Epithelial cell of proximal tubule (primary cell): ENCODE results near the gene ITPK1. TPM values are rescaled to one million over a fixed set of nuclear protein-coding genes. Genes with fewer than 3 reads are reported as not detected.

ENCODE experiments used
- DNase-seq: peaks from one replicate; pipeline ENCODE4 v3.0.0-alpha.2; 2011; ENCODE audit warnings: low read depth
- H3K4me3 ChIP-seq: 2 replicates; pipeline ENCODE4 v1.5.1; 2011; ENCODE audit warnings: low read depth, mild to moderate bottlenecking, low read length
- total RNA-seq: library from RNA; depleted of rRNA; stranded (reverse); fragments of >200 nt; gene quantifications from 2 replicates; pipeline ENCODE4 v1.2.3, GENCODE V29; 2015
- TF ChIP-seq, protein P1 (sequence below): conservative IDR thresholded peaks from 2 replicates; pipeline ENCODE4 v1.5.1; 2012; ENCODE audit warnings: low read depth, mild to moderate bottlenecking, low read length

Gene ITPK1
- total RNA-seq, 1 donor from 2014 or later, result 22.7 TPM

DNA sequence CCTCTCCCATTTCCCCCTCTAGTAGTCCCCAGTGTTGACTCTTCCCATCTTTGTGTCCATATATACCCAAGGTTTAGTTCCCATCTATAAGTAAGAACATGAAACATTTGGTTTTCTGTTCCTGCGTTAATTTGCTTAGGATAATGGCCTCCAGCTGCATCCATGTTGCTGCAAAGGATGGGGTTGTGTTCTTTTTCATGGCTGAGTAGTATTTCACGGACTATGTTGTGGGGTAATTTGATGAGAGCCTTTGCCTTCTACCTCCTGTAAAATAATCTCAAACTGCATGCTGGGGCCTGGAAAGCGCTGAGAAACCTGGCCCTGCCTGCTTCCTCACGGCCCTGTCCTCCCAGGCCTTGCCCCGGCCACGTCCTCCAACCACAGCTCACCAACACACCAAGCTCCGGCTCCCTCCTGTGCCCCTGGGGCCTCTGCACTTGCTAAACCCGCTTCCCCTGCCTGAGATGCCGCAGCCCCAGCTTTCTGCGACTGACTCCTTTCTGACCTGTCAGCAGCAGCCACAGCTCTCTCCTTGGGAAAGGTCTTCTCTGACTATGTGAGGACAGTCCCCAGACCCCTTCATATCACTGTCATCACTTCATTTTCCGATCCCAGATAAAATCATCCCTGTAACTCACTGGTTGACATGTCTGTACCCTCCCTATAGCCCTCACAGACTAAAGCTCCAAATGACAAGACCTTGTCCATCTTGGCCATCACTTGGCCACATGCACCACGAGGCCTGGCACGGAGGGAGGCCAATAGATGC, 19.8 kb downstream of the ITPK1 start:
- TF ChIP-seq, protein P1, sequence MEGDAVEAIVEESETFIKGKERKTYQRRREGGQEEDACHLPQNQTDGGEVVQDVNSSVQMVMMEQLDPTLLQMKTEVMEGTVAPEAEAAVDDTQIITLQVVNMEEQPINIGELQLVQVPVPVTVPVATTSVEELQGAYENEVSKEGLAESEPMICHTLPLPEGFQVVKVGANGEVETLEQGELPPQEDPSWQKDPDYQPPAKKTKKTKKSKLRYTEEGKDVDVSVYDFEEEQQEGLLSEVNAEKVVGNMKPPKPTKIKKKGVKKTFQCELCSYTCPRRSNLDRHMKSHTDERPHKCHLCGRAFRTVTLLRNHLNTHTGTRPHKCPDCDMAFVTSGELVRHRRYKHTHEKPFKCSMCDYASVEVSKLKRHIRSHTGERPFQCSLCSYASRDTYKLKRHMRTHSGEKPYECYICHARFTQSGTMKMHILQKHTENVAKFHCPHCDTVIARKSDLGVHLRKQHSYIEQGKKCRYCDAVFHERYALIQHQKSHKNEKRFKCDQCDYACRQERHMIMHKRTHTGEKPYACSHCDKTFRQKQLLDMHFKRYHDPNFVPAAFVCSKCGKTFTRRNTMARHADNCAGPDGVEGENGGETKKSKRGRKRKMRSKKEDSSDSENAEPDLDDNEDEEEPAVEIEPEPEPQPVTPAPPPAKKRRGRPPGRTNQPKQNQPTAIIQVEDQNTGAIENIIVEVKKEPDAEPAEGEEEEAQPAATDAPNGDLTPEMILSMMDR, result no peak
- DNase-seq, result no peak
- H3K4me3 ChIP-seq, result no peak overlapping the region

DNA sequence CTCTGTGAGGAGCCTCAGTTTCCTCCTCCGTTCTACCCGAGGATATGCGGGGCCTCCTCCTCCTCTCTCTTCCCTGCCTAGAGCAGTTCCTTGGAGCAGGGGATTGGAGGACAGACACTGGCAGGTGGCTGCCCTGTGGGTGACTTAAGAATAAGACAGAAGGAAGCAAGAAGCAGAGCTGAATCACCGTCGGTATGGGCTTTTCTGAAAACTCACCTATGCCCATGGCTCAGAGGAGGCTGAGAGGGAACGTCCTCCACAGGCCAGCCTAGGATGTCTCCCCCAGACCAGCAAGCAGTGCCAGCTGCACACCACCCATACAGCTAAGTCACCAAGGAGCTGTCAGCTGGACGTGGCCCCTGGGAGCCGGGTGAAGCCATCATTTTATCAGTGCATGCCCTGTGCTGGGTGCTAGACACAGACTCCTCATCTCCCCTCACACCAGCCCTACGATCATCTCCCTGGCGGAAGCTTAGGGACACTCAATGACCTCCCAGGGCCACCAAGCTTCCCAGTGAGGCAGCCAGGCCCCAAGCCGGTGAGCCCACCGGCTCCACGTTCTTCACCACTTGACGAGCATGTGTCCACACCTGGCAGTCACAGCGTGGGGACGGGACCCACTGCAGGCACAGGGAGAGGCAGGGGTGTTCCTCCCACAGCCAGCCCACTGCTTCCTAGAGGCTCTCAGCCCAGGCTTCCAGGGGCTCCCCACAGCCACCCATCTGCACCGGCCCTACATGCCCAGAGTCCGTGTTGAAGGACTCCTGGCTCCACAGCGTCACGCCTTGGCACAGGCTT, 21.4 kb downstream of the ITPK1 start:
- no peak for DNase-seq

DNA sequence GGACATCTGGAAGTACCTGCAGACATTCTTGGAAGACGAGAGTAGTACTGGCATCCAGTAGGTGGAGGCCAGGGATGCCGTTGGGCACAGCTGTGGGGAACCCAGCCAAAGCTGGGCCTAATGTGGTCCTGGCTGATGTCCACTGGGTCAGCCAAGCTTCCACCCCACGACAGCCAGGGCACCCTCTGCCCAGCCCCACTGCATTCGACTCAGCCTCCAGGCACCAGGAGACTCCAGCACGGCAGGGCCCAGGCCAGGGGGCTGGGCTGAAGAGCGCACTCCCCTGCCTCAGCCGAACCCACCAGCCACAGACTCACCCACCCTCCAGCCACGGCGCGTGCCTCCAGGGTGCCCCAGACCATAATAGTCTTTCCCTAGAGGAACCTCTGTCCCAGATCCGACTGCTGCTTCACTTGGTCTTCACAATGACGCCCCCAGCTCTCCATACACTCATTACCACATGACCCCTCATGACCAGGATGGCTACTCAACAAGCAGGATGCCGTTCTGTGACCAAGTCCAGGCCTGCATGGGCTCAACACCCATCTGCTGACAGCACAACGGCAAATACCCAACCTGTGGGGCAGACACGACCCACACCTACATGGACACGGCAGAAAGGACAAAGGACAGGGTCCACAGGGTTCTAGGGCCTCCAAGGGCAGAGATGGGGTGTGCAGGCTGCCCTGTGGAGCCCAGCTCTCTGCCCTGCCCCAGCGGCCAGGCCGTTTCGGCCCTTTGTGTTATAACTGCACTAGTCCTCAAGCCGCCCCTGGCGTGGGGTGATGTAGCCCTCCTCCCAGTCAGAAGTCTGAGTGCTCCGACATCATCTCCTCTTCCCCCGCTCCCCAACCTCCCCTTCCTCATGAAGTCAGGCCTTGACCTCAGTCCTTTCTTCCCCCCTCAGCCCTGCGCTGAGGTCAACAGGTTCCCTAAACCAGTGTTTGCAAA, 22.8 kb downstream of the ITPK1 start:
- no peak for DNase-seq
- H3K4me3 ChIP-seq, result no peak overlapping the region
- TF ChIP-seq, protein P1, result no peak

More for the DNA sequence above, 21.4 kb downstream of the ITPK1 start:
- H3K4me3 ChIP-seq, result no peak overlapping the region
- TF ChIP-seq, protein P1, result no peak

DNA sequence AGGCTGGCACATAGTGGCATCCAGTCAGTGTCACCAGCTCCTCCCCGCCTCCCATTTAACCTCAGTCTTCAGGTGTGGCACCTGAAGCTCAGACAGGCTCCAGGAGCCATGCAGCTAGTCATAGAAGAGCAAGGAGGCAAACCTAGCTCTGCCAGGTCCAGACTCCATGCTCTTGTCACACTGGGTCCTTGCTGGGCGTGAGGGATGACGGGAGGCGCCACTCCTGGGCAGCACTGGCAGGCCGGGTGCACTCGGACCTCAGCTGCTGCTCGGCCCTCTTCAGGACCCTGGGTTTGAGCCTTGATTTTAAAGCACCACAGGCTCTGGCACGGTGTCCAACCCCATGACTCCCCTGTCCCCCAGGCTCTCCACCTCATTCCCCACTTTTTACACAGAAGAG, 24.1 kb downstream of the ITPK1 start:
- no peak overlapping the region for H3K4me3 ChIP-seq
- no peak for DNase-seq
- TF ChIP-seq, protein P1, result no peak

DNA sequence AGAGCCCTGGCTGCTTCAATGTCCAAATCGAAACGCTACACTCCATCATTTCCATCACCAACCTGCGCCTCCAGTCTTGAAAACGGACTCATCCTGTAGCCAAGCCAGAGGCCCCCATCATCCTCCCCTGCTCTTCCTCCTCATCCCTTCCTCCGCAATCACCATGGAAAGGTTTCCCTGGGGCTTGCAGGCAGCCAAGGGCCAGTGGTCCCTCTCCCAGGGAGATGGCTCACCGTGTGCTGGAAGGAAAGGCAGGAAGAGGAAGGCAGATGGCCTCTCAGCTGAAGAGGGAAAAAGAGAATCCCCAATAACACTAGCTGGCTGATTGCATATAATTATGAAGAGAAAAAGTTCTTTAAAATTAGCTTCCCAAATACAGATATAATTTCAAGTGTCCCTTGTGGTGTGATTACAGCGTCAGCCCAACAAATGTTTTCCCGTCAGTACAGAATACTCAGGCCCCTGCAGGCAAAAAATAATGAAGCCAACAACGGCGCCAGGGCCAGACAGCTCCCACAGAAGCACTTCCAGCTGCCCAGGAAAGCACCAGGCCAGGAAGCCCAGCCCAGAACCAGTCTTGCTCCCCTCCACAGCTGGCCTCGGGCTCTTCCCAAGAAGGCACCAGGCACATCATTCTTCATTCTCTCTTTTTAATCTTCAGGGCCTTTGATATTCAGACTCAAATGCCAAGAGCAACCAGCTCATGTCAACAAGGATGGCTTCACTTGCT, 24.7 kb downstream of the ITPK1 start:
- no peak for DNase-seq
- H3K4me3 ChIP-seq, result no peak overlapping the region
- TF ChIP-seq, protein P1, result no peak
